ENCODE measurements around the gene DICER1. TPM values are rescaled to one million over a fixed set of nuclear protein-coding genes. Genes with fewer than 3 reads are reported as not detected.

DICER1 gene
- total RNA-seq, 1 donor from 2014 or later: 103 TPM

DNA sequence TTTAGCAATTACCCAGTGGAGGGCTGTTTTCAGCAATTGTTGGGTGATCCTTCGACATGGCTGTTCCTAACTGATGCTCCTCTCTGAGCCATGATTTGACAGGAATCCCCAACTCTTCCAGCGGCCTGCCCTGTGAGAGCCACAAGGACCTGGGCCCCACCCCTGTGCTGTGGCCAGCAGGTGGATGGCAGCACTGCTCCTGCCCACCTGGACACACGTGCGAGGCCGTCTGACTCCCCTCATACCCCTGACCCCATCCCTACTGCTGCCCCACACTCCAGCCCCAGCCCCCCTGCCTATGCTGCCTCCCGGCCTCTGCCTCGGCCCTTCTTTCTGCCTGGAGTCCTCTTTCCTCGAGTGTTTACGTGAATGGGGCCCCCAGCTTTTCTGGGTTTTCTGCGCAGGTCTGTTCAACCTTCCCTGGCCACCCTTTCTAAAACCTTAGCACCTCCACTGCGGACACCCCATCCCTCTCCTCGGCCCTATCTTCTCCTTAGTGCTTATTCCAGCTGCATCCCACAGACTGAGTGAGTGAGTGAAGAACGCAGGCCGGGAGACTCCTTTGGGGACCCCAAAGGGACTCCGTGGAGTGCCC lies 111.4 kb downstream of the DICER1 start:
- H2AFZ ChIP-seq (ENCODE audit: low read depth, low read length): no peak overlapping the region
- Mint-ChIP-seq H3K36me3 (ENCODE audit: low read depth, unreplicated experiment) (no peaks in the 10 kb centered on the region), H3K27ac (ENCODE audit: unreplicated experiment) (no peak overlapping the region), H3K4me1 (ENCODE audit: low read depth, unreplicated experiment) (peaks cover 3% of the 10 kb centered on the region), H3K9me3 (ENCODE audit: unreplicated experiment) (peaks cover 5% of the 10 kb centered on the region), H3K4me3 (ENCODE audit: unreplicated experiment) (no peak overlapping the region), H3K27me3 (ENCODE audit: low read depth, unreplicated experiment) (peaks cover 44% of the 10 kb centered on the region)
- peaks cover 5% of the 10 kb centered on the region for H3K27me3 ChIP-seq (ENCODE audit: insufficient read depth, low read length)
- no peaks in the 10 kb centered on the region for H3K36me3 ChIP-seq (ENCODE audit: insufficient read depth, low read length)
- H3K9ac ChIP-seq (ENCODE audit: low read length): no peak overlapping the region
- no peaks in the 10 kb centered on the region for H3K9me3 ChIP-seq (ENCODE audit: insufficient read depth, low read depth, low read length)
- H3K4me1 ChIP-seq (ENCODE audit: insufficient read depth, low read length): no peaks in the 10 kb centered on the region
- H3K4me2 ChIP-seq (ENCODE audit: low read length): no peak overlapping the region
- no peak overlapping the region for H3K4me3 ChIP-seq (ENCODE audit: insufficient read depth, low read depth, low read length)
- no peak for DNase-seq (ENCODE audit: low read depth)
- H3K79me2 ChIP-seq (ENCODE audit: insufficient read depth, low read length): no peaks in the 10 kb centered on the region
- FAIRE-seq: no peak
- TF ChIP-seq EZH2 (IDR thresholded peaks at IDR 0.05; ENCODE audit: insufficient read depth, low read length): no peak
- TF ChIP-seq, protein P1, sequence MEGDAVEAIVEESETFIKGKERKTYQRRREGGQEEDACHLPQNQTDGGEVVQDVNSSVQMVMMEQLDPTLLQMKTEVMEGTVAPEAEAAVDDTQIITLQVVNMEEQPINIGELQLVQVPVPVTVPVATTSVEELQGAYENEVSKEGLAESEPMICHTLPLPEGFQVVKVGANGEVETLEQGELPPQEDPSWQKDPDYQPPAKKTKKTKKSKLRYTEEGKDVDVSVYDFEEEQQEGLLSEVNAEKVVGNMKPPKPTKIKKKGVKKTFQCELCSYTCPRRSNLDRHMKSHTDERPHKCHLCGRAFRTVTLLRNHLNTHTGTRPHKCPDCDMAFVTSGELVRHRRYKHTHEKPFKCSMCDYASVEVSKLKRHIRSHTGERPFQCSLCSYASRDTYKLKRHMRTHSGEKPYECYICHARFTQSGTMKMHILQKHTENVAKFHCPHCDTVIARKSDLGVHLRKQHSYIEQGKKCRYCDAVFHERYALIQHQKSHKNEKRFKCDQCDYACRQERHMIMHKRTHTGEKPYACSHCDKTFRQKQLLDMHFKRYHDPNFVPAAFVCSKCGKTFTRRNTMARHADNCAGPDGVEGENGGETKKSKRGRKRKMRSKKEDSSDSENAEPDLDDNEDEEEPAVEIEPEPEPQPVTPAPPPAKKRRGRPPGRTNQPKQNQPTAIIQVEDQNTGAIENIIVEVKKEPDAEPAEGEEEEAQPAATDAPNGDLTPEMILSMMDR (IDR thresholded peaks at IDR 0.05; ENCODE audit: insufficient read depth, low read depth, low read length): no peak
- no peaks in the 10 kb centered on the region for H4K20me1 ChIP-seq (ENCODE audit: insufficient read depth, low read length)
- H3K27ac ChIP-seq (ENCODE audit: low read depth, low read length): no peak overlapping the region

DNA sequence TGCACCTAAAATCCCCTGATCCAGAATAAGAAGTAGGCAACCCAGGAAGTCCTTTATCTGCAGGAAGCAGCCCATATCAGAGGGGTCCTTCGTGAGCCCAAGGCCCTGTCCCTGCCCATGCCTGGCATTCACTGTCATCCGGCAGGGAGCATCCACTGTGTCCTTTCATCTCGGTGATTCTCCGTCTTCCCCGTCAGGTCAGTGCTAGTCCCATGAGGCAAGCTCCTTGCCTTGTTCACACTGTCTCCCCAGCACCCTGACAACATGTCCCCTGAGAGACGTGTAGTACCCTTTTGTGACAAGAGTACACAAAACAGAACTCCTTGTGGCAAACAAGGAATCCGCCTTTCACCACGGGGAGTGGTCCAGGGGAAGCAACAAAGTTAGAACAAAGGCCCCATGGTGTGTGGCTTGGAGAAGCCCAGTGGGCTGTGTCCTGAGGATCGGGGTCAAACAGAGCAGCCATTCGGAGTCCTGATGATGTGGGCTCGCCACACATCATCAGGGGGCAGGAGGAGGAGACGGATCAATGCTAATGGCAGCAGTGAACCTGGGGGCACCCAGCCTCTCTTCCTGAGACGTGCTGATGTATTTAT lies 112.1 kb downstream of the DICER1 start:
- H3K79me2 ChIP-seq (ENCODE audit: insufficient read depth, low read length): no peaks in the 10 kb centered on the region
- no peaks in the 10 kb centered on the region for H4K20me1 ChIP-seq (ENCODE audit: insufficient read depth, low read length)
- Mint-ChIP-seq H3K9me3 (ENCODE audit: unreplicated experiment) (peaks cover 5% of the 10 kb centered on the region), H3K27ac (ENCODE audit: unreplicated experiment) (no peak overlapping the region), H3K4me1 (ENCODE audit: low read depth, unreplicated experiment) (peaks cover 6% of the 10 kb centered on the region), H3K36me3 (ENCODE audit: low read depth, unreplicated experiment) (no peaks in the 10 kb centered on the region), H3K27me3 (ENCODE audit: low read depth, unreplicated experiment) (peaks cover 41% of the 10 kb centered on the region), H3K4me3 (ENCODE audit: unreplicated experiment) (no peak overlapping the region)
- no peak overlapping the region for H2AFZ ChIP-seq (ENCODE audit: low read depth, low read length)
- FAIRE-seq (no peak), DNase-seq (ENCODE audit: low read depth) (no peak)
- H3K36me3 ChIP-seq (ENCODE audit: insufficient read depth, low read length): no peaks in the 10 kb centered on the region
- no peak for TF ChIP-seq EZH2 (IDR thresholded peaks at IDR 0.05; ENCODE audit: insufficient read depth, low read length)
- TF ChIP-seq, protein P1 (IDR thresholded peaks at IDR 0.05; ENCODE audit: insufficient read depth, low read depth, low read length): no peak
- H3K4me3 ChIP-seq (ENCODE audit: insufficient read depth, low read depth, low read length): no peak overlapping the region
- H3K9me3 ChIP-seq (ENCODE audit: insufficient read depth, low read depth, low read length): no peaks in the 10 kb centered on the region
- no peak overlapping the region for H3K27ac ChIP-seq (ENCODE audit: low read depth, low read length)
- no peak overlapping the region for H3K9ac ChIP-seq (ENCODE audit: low read length)
- no peaks in the 10 kb centered on the region for H3K4me1 ChIP-seq (ENCODE audit: insufficient read depth, low read length)
- no peak overlapping the region for H3K4me2 ChIP-seq (ENCODE audit: low read length)
- peaks cover 5% of the 10 kb centered on the region for H3K27me3 ChIP-seq (ENCODE audit: insufficient read depth, low read length)

DNA sequence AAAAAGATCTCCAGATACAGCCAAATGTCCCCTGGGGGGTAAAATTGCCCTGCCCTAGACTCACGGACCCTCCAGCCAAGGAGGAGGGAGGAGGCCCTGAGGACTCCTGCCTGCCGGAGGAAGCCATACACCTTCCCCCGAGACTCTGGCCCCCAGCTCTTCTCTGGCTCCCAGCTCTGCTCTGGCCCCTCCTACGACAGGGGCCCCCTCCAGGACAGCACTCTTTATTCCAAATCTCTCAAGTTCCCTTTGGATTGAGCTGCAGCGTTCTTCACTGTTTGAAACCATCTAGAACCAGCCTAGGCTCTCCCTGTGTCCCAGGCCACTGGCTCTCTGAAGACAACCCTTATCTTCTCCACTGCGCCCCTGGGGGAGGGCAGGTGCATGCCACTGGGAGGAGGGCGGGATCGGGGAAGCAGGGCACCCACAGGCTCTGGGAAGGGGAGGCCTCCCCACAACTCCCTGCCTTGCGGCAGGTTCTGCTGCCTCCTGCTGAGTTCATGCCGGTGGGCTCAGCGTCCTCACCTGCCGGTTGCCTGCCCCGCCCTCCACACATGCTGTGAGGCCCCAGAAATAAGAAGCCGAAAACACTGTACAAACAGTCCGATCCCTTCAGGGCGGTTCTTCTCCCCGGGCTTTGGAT lies 112.7 kb downstream of the DICER1 start:
- Mint-ChIP-seq H3K27me3 (ENCODE audit: low read depth, unreplicated experiment) (peaks cover 34% of the 10 kb centered on the region), H3K9me3 (ENCODE audit: unreplicated experiment) (peaks cover 5% of the 10 kb centered on the region), H3K4me1 (ENCODE audit: low read depth, unreplicated experiment) (peaks cover 6% of the 10 kb centered on the region), H3K36me3 (ENCODE audit: low read depth, unreplicated experiment) (no peaks in the 10 kb centered on the region), H3K27ac (ENCODE audit: unreplicated experiment) (no peak overlapping the region), H3K4me3 (ENCODE audit: unreplicated experiment) (no peak overlapping the region)
- Histone ChIP-seq H3K79me2 (ENCODE audit: insufficient read depth, low read length) (no peaks in the 10 kb centered on the region), H3K27ac (ENCODE audit: low read depth, low read length) (no peak overlapping the region), H3K36me3 (ENCODE audit: insufficient read depth, low read length) (no peaks in the 10 kb centered on the region), H3K27me3 (ENCODE audit: insufficient read depth, low read length) (peaks cover 5% of the 10 kb centered on the region), H3K4me1 (ENCODE audit: insufficient read depth, low read length) (no peaks in the 10 kb centered on the region), H2AFZ (ENCODE audit: low read depth, low read length) (no peak overlapping the region), H4K20me1 (ENCODE audit: insufficient read depth, low read length) (no peaks in the 10 kb centered on the region), H3K4me2 (ENCODE audit: low read length) (no peak overlapping the region), H3K4me3 (ENCODE audit: insufficient read depth, low read depth, low read length) (no peak overlapping the region), H3K9me3 (ENCODE audit: insufficient read depth, low read depth, low read length) (no peaks in the 10 kb centered on the region), H3K9ac (ENCODE audit: low read length) (no peak overlapping the region)
- TF ChIP-seq, protein P1 (IDR thresholded peaks at IDR 0.05; ENCODE audit: insufficient read depth, low read depth, low read length): no peak
- TF ChIP-seq EZH2 (IDR thresholded peaks at IDR 0.05; ENCODE audit: insufficient read depth, low read length): no peak
- FAIRE-seq (no peak), DNase-seq (ENCODE audit: low read depth) (no peak)

Data from astrocyte (in vitro differentiated cells and primary cell).